GM21381 (cell line): ENCODE measurements around the gene NRXN2.

Source experiments
- ATAC-seq: cut with Tn5 transposase; IDR thresholded peaks from one replicate; pipeline ENCODE4 v1.9.1; 2021; ENCODE audit warnings: mild to moderate bottlenecking, moderate library complexity; ENCODE audit not compliant: unreplicated experiment

The NRXN2 gene

GRCh38 chr11:64594159-64594939 is 128.6 kb downstream of the NRXN2 start:
- no peak for ATAC-seq

GRCh38 chr11:64593156-64594105 is 129.6 kb downstream of the NRXN2 start:
- ATAC-seq = no peak

- no peak for ATAC-seq
Measured at GRCh38 chr11:64592656-64593055, 130.3 kb downstream of the NRXN2 start.

GRCh38 chr11:64592234-64592615 is 130.8 kb downstream of the NRXN2 start:
- ATAC-seq = no peak

- ATAC-seq = no peak
Measured at GRCh38 chr11:64591257-64592233, 131.5 kb downstream of the NRXN2 start.

GRCh38 chr11:64590763-64591221 is 132.2 kb downstream of the NRXN2 start, which contains the start of gene SLC22A12:
Gene SLC22A12 (plus strand): TSS chr11:64591220. CDS start chr11:64591557, 337 bp downstream.
- no peak for ATAC-seq

GRCh38 chr11:64588701-64589100 is 134.3 kb downstream of the NRXN2 start:
- ATAC-seq = no peak

GRCh38 chr11:64586366-64586765 is 136.6 kb downstream of the NRXN2 start:
- ATAC-seq = no peak

GRCh38 chr11:64585150-64585549 is 137.8 kb downstream of the NRXN2 start:
- no peak for ATAC-seq

- ATAC-seq = no peak
Measured at GRCh38 chr11:64583296-64584262, 139.4 kb downstream of the NRXN2 start.

GRCh38 chr11:64582885-64583284 is 140.1 kb downstream of the NRXN2 start:
- no peak for ATAC-seq

- ATAC-seq = no peak
Measured at GRCh38 chr11:64581057-64581523, 141.9 kb downstream of the NRXN2 start.

- ATAC-seq = no peak
Measured at GRCh38 chr11:64580412-64580811, 142.6 kb downstream of the NRXN2 start.

GRCh38 chr11:64577202-64577601 is 145.8 kb downstream of the NRXN2 start:
- no peak for ATAC-seq

GRCh38 chr11:64572143-64572542 is 150.9 kb downstream of the NRXN2 start:
- no peak for ATAC-seq

- ATAC-seq = no peak
Measured at GRCh38 chr11:64571410-64572091, 151.4 kb downstream of the NRXN2 start.

- ATAC-seq = no peak
Measured at GRCh38 chr11:64571050-64571409, 152.0 kb downstream of the NRXN2 start.

GRCh38 chr11:64570341-64570740 is 152.7 kb downstream of the NRXN2 start:
- no peak for ATAC-seq
